CD14-positive monocyte (primary cell): Measurements from ENCODE around the gene GRK7. TPM values are rescaled to one million over a fixed set of nuclear protein-coding genes. Genes with fewer than 3 reads are reported as not detected.

Source experiments
- DNase-seq, 3 donors: peaks; one replicate each; pipeline ENCODE4 v3.0.0-alpha.2; 2011 to 2022
- H2AFZ ChIP-seq: 2 replicates; pipeline ENCODE4 v1.6.0; 2012; ENCODE audit warnings: mild to moderate bottlenecking, low read depth, low read length, inconsistent platforms; ENCODE audit not compliant: insufficient read depth, poor library complexity, severe bottlenecking
- H3K27ac ChIP-seq, 2 donors: 1 replicate in 1 of 2; 2 replicates in 1 of 2; pipeline ENCODE4 v1.5.1; 2012 to 2013; ENCODE audit warnings: low read length in 2 of 2, control low read depth in 1 of 2, inconsistent platforms in 1 of 2, low read depth in 1 of 2, mild to moderate bottlenecking in 1 of 2
- H3K27me3 ChIP-seq, 2 donors: one replicate each; pipeline versions ENCODE4 v1.6.0 to v1.6.1; 2011 to 2013; ENCODE audit warnings: low read length in 2 of 2; ENCODE audit not compliant: control insufficient read depth in 2 of 2, insufficient read depth in 2 of 2
- H3K36me3 ChIP-seq, 2 donors: replicated peaks in 1 of 2; 1 replicate in 1 of 2; 2 replicates in 1 of 2; pipeline versions ENCODE4 v1.5.1 to v1.6.1; 2012 to 2013; ENCODE audit warnings: low read length in 2 of 2, control low read depth in 1 of 2, inconsistent platforms in 1 of 2, mild to moderate bottlenecking in 1 of 2; ENCODE audit not compliant: insufficient read depth in 2 of 2, control insufficient read depth in 1 of 2
- H3K4me1 ChIP-seq, 2 donors: 1 replicate in 1 of 2; 2 replicates in 1 of 2; pipeline versions ENCODE4 v1.5.1 to v1.6.1; 2012 to 2013; ENCODE audit warnings: low read length in 2 of 2, control low read depth in 1 of 2, inconsistent platforms in 1 of 2, mild to moderate bottlenecking in 1 of 2, moderate library complexity in 1 of 2; ENCODE audit not compliant: insufficient read depth in 2 of 2, control insufficient read depth in 1 of 2
- H3K4me2 ChIP-seq: replicated peaks from 2 replicates; pipeline ENCODE3; 2012; ENCODE audit warnings: low read length, moderate library complexity, mild to moderate bottlenecking; ENCODE audit not compliant: poor library complexity, severe bottlenecking; ENCODE audit errors: extremely low read depth
- H3K4me3 ChIP-seq, 3 experiments: fragments of 200-600 bp in 1 of 3; sonication (generic) in 1 of 3; replicated peaks in 1 of 3; 1 replicate in 2 of 3; 2 replicates in 1 of 3; pipeline ENCODE4 v1.5.1; 2011 to 2013; ENCODE audit warnings: low read length in 3 of 3, mild to moderate bottlenecking in 3 of 3, control low read depth in 2 of 3, low read depth in 2 of 3, inconsistent platforms in 1 of 3, moderate library complexity in 1 of 3
- H3K79me2 ChIP-seq: 2 replicates; pipeline ENCODE4 v1.6.0; 2012; ENCODE audit warnings: mild to moderate bottlenecking, control low read depth, inconsistent platforms, low read length, moderate library complexity; ENCODE audit not compliant: insufficient read depth
- H3K9ac ChIP-seq: 2 replicates; pipeline ENCODE4 v1.6.0; 2017; ENCODE audit warnings: low read length, mild to moderate bottlenecking; ENCODE audit not compliant: insufficient read depth, poor library complexity, severe bottlenecking
- H3K9me3 ChIP-seq, 2 donors: replicated peaks in 1 of 2; 1 replicate in 1 of 2; 2 replicates in 1 of 2; pipeline versions ENCODE4 v1.5.1 to v1.6.1; 2012 to 2013; ENCODE audit warnings: low read length in 2 of 2, control low read depth in 1 of 2; ENCODE audit not compliant: control insufficient read depth in 1 of 2, insufficient read depth in 1 of 2
- H4K20me1 ChIP-seq: 2 replicates; pipeline ENCODE4 v1.6.0; 2012; ENCODE audit warnings: mild to moderate bottlenecking, low read length, control low read depth, moderate library complexity; ENCODE audit not compliant: insufficient read depth
- H3K27ac Mint-ChIP-seq, 7 donors: one replicate each; pipeline ENCODE4 v1.8.0; 2020; ENCODE audit warnings: mild to moderate bottlenecking in 7 of 7, mixed read lengths in 7 of 7, moderate library complexity in 6 of 7, inconsistent platforms in 2 of 7
- H3K27me3 Mint-ChIP-seq, 3 donors: one replicate each; pipeline ENCODE4 v1.8.0; 2021 to 2022; ENCODE audit warnings: low read depth in 3 of 3, mild to moderate bottlenecking in 3 of 3, mixed read lengths in 3 of 3, moderate library complexity in 3 of 3, inconsistent platforms in 1 of 3
- H3K36me3 Mint-ChIP-seq, 2 donors: one replicate each; pipeline ENCODE4 v1.8.0; 2020; ENCODE audit warnings: mixed read lengths in 2 of 2, inconsistent platforms in 1 of 2, mild to moderate bottlenecking in 1 of 2
- H3K4me1 Mint-ChIP-seq: one replicate; pipeline ENCODE4 v1.8.0; 2020; ENCODE audit warnings: mild to moderate bottlenecking, mixed read lengths
- H3K4me3 Mint-ChIP-seq, 2 donors: one replicate each; pipeline ENCODE4 v1.8.0; 2020; ENCODE audit warnings: mild to moderate bottlenecking in 2 of 2, mixed read lengths in 2 of 2, moderate library complexity in 1 of 2
- H3K9me3 Mint-ChIP-seq, 7 donors: one replicate each; pipeline ENCODE4 v1.8.0; 2020 to 2022; ENCODE audit warnings: mixed read lengths in 7 of 7, mild to moderate bottlenecking in 6 of 7, moderate library complexity in 6 of 7, inconsistent platforms in 2 of 7
- CTCF ChIP-seq: fragments of 200-600 bp; IDR thresholded peaks from one replicate; pipeline ENCODE4 v1.8.0; 2022; ENCODE audit warnings: antibody characterized with exemption, mild to moderate bottlenecking
- WGBS: methylation state at CpG from one replicate; pipeline ENCODE4 v1.1.5; 2013; ENCODE audit warnings: missing lambda C conversion rate; ENCODE audit not compliant: insufficient coverage; 5-methylcytosine and 5-hydroxymethylcytosine counted together
- intact Hi-C, 2 donors: fragments of 100-400 bp; cut with micrococcal nuclease; formaldehyde crosslinking; loops; one replicate each; pipeline versions ENCODE4 v1.15.0 to v1.15.1; 2023
- polyA plus RNA-seq, 3 donors: library from polyadenylated mRNA; depleted of rRNA in 1 of 3; unstranded in 2 of 3; stranded (reverse) in 1 of 3; fragments of 300-500 nt in 2 of 3; fragments of >200 nt in 1 of 3; fragmentation: Illumina TruSeq in 2 of 3; gene quantifications; 1 replicate in 2 of 3; 2 replicates in 1 of 3; pipeline ENCODE4 v1.2.3, GENCODE V29; 2012 to 2021

Gene GRK7
- polyA plus RNA-seq, 3 donors = 0.04 to 0.07 TPM; not detected in 1

GRCh38 chr3:141769221-141769894, 6.2 kb downstream of the GRK7 start:
- H3K9ac ChIP-seq = no peak overlapping the region

GRCh38 chr3:141773676-141774075, 10.5 kb downstream of the GRK7 start:
- Histone ChIP-seq H3K4me3 (no peak overlapping the region), H3K27ac (no peak overlapping the region), H4K20me1 (no peaks in the 10 kb centered on the region), H3K79me2 (no peaks in the 10 kb centered on the region), H3K4me1 (no peaks in the 10 kb centered on the region), H3K27me3 (no peaks in the 10 kb centered on the region), H3K4me2 (no peak overlapping the region), H3K9me3 (no peaks in the 10 kb centered on the region), H3K36me3 (no peaks in the 10 kb centered on the region), H2AFZ (no peak overlapping the region), H3K9ac (no peak overlapping the region)
- Mint-ChIP-seq H3K4me1 (no peaks in the 10 kb centered on the region), H3K27ac (no peak overlapping the region), H3K9me3 (peaks cover 0 to 1% (median 0%) of the 10 kb centered on the region in 7 donors), H3K27me3 (peaks cover 1 to 4% (median 3%) of the 10 kb centered on the region in 3 donors), H3K36me3 (no peaks in the 10 kb centered on the region), H3K4me3 (no peak overlapping the region)
- 100% methylated on average over 1 of the region's 6 CpGs for WGBS
- DNase-seq = no peak
- intact Hi-C loops = no loop called here
- no peak for TF ChIP-seq CTCF

More at GRCh38 chr3:141769221-141769894, 6.2 kb downstream of the GRK7 start:
- Mint-ChIP-seq H3K4me3 (no peak overlapping the region), H3K27me3 (peaks cover 0 to 3% (median 1%) of the 10 kb centered on the region in 3 donors), H3K9me3 (no peaks in the 10 kb centered on the region), H3K36me3 (no peaks in the 10 kb centered on the region), H3K27ac (peak overlapping the region in 1 of 7 donors; percentile 31), H3K4me1 (no peaks in the 10 kb centered on the region)
- Histone ChIP-seq H3K4me1 (peaks cover 9 to 10% of the 10 kb centered on the region in 2 donors), H3K4me2 (no peak overlapping the region), H3K9me3 (no peaks in the 10 kb centered on the region), H3K27me3 (no peaks in the 10 kb centered on the region), H3K79me2 (no peaks in the 10 kb centered on the region), H3K4me3 (no peak overlapping the region), H3K36me3 (no peaks in the 10 kb centered on the region), H3K27ac (no peak overlapping the region), H2AFZ (no peak overlapping the region), H4K20me1 (no peaks in the 10 kb centered on the region)
- WGBS = 84% methylated on average over 2 of the region's 6 CpGs
- DNase-seq = no peak
- intact Hi-C loops = no loop called here
- no peak for TF ChIP-seq CTCF
